Neural cell (in vitro differentiated cells): ENCODE results near the gene DNAH3. TPM values are rescaled to one million over a fixed set of nuclear protein-coding genes. Genes with fewer than 3 reads are reported as not detected.

Source experiments
- H2AFZ ChIP-seq: fragments of 200-600, 300-800 bp; sonication (generic), shearing (Covaris generic); 2 replicates; pipeline ENCODE4 v1.6.0; 2014; ENCODE audit warnings: low read depth, mild to moderate bottlenecking, antibody characterized with exemption, low read length, moderate library complexity
- H3F3A ChIP-seq: fragments of 200-600 bp; shearing (Covaris generic); 2 replicates; pipeline ENCODE4 v1.6.1; 2016; ENCODE audit warnings: mild to moderate bottlenecking, moderate library complexity, mixed read lengths, antibody characterized with exemption, low read length; ENCODE audit not compliant: insufficient read depth, poor library complexity, severe bottlenecking
- H3K27ac ChIP-seq: fragments of 200-600, 300-800 bp; sonication (generic), shearing (Covaris generic); 2 replicates; pipeline ENCODE4 v1.5.1; 2014; ENCODE audit warnings: mild to moderate bottlenecking, low read length, moderate library complexity
- H3K27me3 ChIP-seq: fragments of 300-800, 200-600 bp; sonication (generic), shearing (Covaris generic); 2 replicates; pipeline ENCODE4 v1.6.0; 2014; ENCODE audit warnings: mild to moderate bottlenecking, low read depth, low read length, moderate library complexity; ENCODE audit not compliant: insufficient read depth
- H3K36me3 ChIP-seq: fragments of 300-800, 200-600 bp; sonication (generic), shearing (Covaris generic); 2 replicates; pipeline ENCODE4 v1.5.1; 2014; ENCODE audit warnings: mild to moderate bottlenecking, antibody characterized with exemption, low read length, moderate library complexity; ENCODE audit not compliant: insufficient read depth
- H3K4me2 ChIP-seq: fragments of 300-800, 200-600 bp; sonication (generic), shearing (Covaris generic); 2 replicates; pipeline ENCODE4 v1.6.0; 2014; ENCODE audit warnings: mild to moderate bottlenecking, low read length
- H3K4me3 ChIP-seq: fragments of 300-800, 200-600 bp; sonication (generic), shearing (Covaris generic); 2 replicates; pipeline ENCODE4 v1.5.1; 2014; ENCODE audit warnings: mild to moderate bottlenecking, low read length, moderate library complexity
- H3K79me2 ChIP-seq: fragments of 200-600 bp; shearing (Covaris generic); replicated peaks from 2 replicates; pipeline ENCODE4 v1.6.0; 2014; ENCODE audit warnings: mild to moderate bottlenecking, low read length, moderate library complexity; ENCODE audit not compliant: insufficient read depth
- H3K9ac ChIP-seq: fragments of 300-800, 200-600 bp; sonication (generic), shearing (Covaris generic); 2 replicates; pipeline ENCODE4 v1.6.1; 2016; ENCODE audit warnings: mild to moderate bottlenecking, low read length, mixed read lengths
- H3K9me2 ChIP-seq: fragments of 200-600 bp; shearing (Covaris generic); 2 replicates; pipeline ENCODE4 v1.6.1; 2016; ENCODE audit warnings: mild to moderate bottlenecking, low read length, mixed read lengths; ENCODE audit not compliant: insufficient read depth
- H3K9me3 ChIP-seq: fragments of 200-600, 300-800 bp; sonication (generic), shearing (Covaris generic); 2 replicates; pipeline ENCODE4 v1.6.1; 2016; ENCODE audit warnings: mild to moderate bottlenecking, mixed run types, low read length, moderate library complexity, mixed read lengths
- H4K20me1 ChIP-seq: fragments of 200-600 bp; shearing (Covaris generic); 2 replicates; pipeline ENCODE4 v1.6.1; 2016; ENCODE audit warnings: mild to moderate bottlenecking, mixed run types; ENCODE audit not compliant: insufficient read depth
- EP300 ChIP-seq: fragments of 450-650 bp; conservative IDR thresholded peaks from 2 replicates; pipeline ENCODE4 v1.6.1; 2014; ENCODE audit warnings: antibody characterized with exemption, mild to moderate bottlenecking, moderate library complexity; ENCODE audit not compliant: poor library complexity, severe bottlenecking
- EZH2 ChIP-seq: fragments of 200-600, 300-800 bp; shearing (Covaris generic), sonication (generic); IDR thresholded peaks from 2 replicates; pipeline ENCODE4 v1.6.1; 2014; ENCODE audit warnings: antibody characterized with exemption, low read length, borderline replicate concordance, mild to moderate bottlenecking; ENCODE audit not compliant: insufficient read depth, poor library complexity, severe bottlenecking
- MXI1 ChIP-seq: fragments of 450-650 bp; conservative IDR thresholded peaks from 2 replicates; pipeline ENCODE4 v1.6.1; 2014; ENCODE audit warnings: antibody characterized with exemption, mild to moderate bottlenecking; ENCODE audit not compliant: poor library complexity, severe bottlenecking
- POLR2AphosphoS5 ChIP-seq: IDR thresholded peaks from 2 replicates; pipeline ENCODE4 v1.6.1; 2012
- RAD21 ChIP-seq: fragments of 450-650 bp; conservative IDR thresholded peaks from 2 replicates; pipeline ENCODE4 v1.6.1; 2014; ENCODE audit warnings: antibody characterized with exemption, mild to moderate bottlenecking, moderate library complexity
- SMC3 ChIP-seq: fragments of 450-650 bp; conservative IDR thresholded peaks from 2 replicates; pipeline ENCODE4 v1.6.1; 2014; ENCODE audit warnings: antibody characterized with exemption, mild to moderate bottlenecking, moderate library complexity; ENCODE audit not compliant: poor library complexity
- TAF1 ChIP-seq: IDR thresholded peaks from 2 replicates; pipeline ENCODE4 v1.6.1; 2012; ENCODE audit warnings: low read depth
- polyA plus RNA-seq: library from polyadenylated mRNA; depleted of rRNA; stranded (reverse); fragments of >200 nt; gene quantifications from 2 replicates; pipeline ENCODE4 v1.2.3, GENCODE V29; 2014
- TF ChIP-seq, protein P1 (sequence below): fragments of 450-650 bp; IDR thresholded peaks from 2 replicates; pipeline ENCODE4 v1.5.1; 2014; ENCODE audit warnings: antibody characterized with exemption, mild to moderate bottlenecking, moderate library complexity; ENCODE audit not compliant: poor library complexity, severe bottlenecking
- TF ChIP-seq, protein P2 (sequence below): IDR thresholded peaks from 2 replicates; pipeline ENCODE4 v1.6.1; 2012; ENCODE audit warnings: borderline replicate concordance

DNAH3 gene
- polyA plus RNA-seq, 1 donor from 2014 or later = 0.06 TPM

DNA sequence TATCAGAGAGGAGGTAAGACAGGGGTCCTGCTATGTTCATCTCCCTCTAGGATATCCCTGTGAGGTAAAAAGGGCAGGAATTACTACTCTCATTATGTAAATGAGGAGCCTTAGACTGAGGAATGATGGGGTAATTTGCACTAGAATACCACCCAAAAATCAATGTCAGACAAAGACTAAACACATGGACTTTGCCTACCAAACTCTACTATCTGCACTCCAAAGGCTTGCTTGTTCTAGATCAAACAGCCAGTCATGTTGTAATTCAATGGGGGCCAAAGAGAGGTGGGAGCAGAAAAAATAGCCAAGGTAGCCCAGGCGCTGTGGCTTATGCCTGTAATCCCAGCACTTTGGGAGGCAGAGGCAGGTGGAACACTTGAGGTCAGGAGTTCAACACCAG lies 129.3 kb downstream of the DNAH3 start:
- no peaks in the 10 kb centered on the region for H3K9me2 ChIP-seq
- TF ChIP-seq EZH2 = no peak
- no peak for TF ChIP-seq SMC3
- TF ChIP-seq MXI1 = no peak
- TF ChIP-seq, protein P1, sequence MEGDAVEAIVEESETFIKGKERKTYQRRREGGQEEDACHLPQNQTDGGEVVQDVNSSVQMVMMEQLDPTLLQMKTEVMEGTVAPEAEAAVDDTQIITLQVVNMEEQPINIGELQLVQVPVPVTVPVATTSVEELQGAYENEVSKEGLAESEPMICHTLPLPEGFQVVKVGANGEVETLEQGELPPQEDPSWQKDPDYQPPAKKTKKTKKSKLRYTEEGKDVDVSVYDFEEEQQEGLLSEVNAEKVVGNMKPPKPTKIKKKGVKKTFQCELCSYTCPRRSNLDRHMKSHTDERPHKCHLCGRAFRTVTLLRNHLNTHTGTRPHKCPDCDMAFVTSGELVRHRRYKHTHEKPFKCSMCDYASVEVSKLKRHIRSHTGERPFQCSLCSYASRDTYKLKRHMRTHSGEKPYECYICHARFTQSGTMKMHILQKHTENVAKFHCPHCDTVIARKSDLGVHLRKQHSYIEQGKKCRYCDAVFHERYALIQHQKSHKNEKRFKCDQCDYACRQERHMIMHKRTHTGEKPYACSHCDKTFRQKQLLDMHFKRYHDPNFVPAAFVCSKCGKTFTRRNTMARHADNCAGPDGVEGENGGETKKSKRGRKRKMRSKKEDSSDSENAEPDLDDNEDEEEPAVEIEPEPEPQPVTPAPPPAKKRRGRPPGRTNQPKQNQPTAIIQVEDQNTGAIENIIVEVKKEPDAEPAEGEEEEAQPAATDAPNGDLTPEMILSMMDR = no peak
- no peaks in the 10 kb centered on the region for H4K20me1 ChIP-seq
- no peak overlapping the region for H2AFZ ChIP-seq
- no peaks in the 10 kb centered on the region for H3K9me3 ChIP-seq
- H3K27me3 ChIP-seq = no peaks in the 10 kb centered on the region
- no peaks in the 10 kb centered on the region for H3K79me2 ChIP-seq
- H3K4me2 ChIP-seq = no peak overlapping the region
- H3K9ac ChIP-seq = no peak overlapping the region
- no peak overlapping the region for H3K4me3 ChIP-seq
- no peak overlapping the region for H3K27ac ChIP-seq
- H3K36me3 ChIP-seq = no peaks in the 10 kb centered on the region
- H3F3A ChIP-seq = no peaks in the 10 kb centered on the region

DNA sequence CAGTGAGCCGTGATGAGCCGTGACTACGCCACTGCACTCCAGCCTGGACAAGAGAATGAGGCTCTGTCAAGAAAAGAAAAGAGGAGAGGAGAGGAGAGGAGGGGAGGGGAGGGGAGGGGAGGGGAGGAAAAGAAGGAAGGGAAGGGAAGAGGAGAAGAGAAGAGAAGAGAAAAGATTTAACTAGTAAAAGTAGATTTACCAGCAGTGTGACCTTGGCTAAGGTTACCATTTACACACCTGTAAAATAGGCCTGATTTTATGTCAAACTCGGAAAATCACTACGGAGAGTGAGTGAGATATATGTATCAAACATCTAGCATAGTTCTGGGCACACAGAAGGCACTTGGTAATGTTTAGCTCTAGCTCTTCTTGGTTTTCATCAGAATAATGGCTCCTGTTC lies 140.8 kb downstream of the DNAH3 start:
- Histone ChIP-seq H2AFZ (no peak overlapping the region), H3K9me3 (no peaks in the 10 kb centered on the region), H3K4me3 (no peak overlapping the region), H3K4me2 (no peak overlapping the region), H4K20me1 (no peaks in the 10 kb centered on the region), H3K79me2 (no peaks in the 10 kb centered on the region), H3K9me2 (no peaks in the 10 kb centered on the region), H3K27ac (no peak overlapping the region), H3K9ac (no peak overlapping the region), H3K36me3 (no peaks in the 10 kb centered on the region), H3F3A (no peaks in the 10 kb centered on the region), H3K27me3 (no peaks in the 10 kb centered on the region)
- TF ChIP-seq MXI1 = no peak
- TF ChIP-seq POLR2AphosphoS5 = no peak
- no peak for TF ChIP-seq SMC3
- TF ChIP-seq, protein P1 = no peak
- TF ChIP-seq, protein P2, sequence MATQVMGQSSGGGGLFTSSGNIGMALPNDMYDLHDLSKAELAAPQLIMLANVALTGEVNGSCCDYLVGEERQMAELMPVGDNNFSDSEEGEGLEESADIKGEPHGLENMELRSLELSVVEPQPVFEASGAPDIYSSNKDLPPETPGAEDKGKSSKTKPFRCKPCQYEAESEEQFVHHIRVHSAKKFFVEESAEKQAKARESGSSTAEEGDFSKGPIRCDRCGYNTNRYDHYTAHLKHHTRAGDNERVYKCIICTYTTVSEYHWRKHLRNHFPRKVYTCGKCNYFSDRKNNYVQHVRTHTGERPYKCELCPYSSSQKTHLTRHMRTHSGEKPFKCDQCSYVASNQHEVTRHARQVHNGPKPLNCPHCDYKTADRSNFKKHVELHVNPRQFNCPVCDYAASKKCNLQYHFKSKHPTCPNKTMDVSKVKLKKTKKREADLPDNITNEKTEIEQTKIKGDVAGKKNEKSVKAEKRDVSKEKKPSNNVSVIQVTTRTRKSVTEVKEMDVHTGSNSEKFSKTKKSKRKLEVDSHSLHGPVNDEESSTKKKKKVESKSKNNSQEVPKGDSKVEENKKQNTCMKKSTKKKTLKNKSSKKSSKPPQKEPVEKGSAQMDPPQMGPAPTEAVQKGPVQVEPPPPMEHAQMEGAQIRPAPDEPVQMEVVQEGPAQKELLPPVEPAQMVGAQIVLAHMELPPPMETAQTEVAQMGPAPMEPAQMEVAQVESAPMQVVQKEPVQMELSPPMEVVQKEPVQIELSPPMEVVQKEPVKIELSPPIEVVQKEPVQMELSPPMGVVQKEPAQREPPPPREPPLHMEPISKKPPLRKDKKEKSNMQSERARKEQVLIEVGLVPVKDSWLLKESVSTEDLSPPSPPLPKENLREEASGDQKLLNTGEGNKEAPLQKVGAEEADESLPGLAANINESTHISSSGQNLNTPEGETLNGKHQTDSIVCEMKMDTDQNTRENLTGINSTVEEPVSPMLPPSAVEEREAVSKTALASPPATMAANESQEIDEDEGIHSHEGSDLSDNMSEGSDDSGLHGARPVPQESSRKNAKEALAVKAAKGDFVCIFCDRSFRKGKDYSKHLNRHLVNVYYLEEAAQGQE = no peak
- no peak for TF ChIP-seq EP300
- TF ChIP-seq TAF1 = no peak
- no peak for TF ChIP-seq RAD21
- TF ChIP-seq EZH2 = no peak
